ENCODE data around the gene COQ2.
"Not testable (repeated sequence)": the region's sequence is repeated elsewhere in the genome, so short reads cannot be mapped to it uniquely, and the experiment has no call there.

Gene COQ2, protein sequence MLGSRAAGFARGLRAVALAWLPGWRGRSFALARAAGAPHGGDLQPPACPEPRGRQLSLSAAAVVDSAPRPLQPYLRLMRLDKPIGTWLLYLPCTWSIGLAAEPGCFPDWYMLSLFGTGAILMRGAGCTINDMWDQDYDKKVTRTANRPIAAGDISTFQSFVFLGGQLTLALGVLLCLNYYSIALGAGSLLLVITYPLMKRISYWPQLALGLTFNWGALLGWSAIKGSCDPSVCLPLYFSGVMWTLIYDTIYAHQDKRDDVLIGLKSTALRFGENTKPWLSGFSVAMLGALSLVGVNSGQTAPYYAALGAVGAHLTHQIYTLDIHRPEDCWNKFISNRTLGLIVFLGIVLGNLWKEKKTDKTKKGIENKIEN

DNA sequence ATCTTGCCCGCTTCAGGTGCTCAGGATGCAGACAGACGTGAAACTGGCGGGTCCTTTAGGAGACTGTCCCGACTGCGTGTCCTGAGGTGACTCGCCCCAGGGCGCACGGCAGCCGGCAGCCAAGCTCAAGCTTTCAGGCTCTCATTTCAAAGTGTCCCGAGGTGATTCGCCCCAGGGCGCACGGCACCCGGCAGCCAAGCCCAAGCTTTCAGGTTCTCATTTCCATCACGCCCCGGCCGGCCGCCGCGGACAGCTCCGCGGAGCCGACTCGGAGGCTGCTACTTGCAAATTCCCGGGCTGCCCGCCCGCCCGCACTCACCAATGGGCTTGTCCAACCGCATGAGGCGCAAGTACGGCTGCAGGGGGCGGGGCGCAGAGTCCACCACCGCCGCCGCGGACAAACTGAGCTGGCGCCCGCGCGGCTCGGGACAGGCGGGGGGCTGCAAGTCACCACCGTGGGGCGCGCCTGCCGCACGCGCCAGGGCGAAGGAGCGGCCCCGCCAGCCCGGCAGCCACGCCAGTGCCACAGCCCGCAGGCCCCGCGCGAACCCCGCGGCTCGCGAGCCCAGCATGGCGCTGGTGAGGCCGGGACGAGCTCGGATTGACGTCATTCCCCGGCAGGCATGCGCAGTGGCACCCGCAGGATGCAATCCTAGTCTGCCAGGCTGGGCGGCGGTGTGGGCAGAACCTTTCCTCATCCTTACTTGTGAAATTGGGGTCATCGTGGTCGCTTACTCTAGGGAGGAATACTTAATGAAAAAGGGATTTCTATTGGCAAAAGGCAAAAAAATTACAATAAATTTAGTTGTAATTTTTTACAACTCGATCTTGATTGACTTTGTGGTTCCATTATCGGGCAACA lies at the start of gene COQ2:
TSS of gene COQ2 (minus strand) at position 606 of the 862 bp plus-strand sequence. CDS start at position 572, 34 bp downstream.
- DNase-seq = peak; percentile 90

DNA sequence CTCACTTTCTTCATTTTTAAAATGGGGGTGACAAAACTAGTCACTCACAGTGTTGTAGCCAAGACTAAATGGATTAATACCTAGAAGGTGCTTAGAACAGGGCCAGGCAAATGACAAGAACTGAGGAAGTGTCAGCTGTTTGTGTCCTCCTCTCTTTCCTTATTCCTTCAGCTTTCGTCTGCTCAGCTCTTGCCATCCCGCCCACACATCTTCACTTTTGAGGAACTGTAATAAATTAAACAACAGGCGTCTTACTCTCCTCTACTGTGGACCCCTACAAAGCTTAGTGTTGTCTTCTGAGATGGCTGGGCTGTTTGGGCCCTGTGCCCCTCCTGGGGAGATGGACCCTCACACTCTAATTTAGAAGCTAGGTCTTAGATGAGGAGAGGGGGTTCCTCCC lies 47.4 kb upstream of the COQ2 start:
- DNase-seq = no peak

DNA sequence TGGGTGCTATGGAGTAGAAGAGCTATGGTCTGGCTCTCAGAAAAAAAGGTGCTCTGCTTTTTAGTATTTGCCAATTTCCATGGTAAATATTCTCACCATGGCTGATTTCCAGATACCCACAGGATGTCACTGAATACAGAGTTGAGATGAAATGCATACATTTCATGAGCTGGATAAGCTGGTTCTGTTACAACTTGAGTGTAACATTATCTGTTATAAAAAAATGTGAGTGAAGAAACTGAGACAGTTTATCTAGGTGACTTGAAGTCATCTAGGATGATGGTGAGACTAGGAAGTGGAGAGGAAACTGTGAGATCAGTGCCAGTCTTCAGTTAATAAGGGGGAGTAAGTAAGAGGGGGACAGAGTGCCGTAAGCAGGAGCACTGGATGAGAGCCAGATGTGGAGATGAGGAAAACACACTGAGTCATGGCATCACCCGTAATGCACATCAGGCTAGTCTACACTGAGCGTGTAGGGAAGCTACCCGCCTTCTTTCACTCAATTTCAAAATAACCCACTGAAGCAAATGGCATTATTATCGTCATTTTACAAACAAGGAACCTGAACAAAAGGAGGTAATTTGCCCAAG lies 45.0 kb upstream of the COQ2 start:
- DNase-seq = no peak

DNA sequence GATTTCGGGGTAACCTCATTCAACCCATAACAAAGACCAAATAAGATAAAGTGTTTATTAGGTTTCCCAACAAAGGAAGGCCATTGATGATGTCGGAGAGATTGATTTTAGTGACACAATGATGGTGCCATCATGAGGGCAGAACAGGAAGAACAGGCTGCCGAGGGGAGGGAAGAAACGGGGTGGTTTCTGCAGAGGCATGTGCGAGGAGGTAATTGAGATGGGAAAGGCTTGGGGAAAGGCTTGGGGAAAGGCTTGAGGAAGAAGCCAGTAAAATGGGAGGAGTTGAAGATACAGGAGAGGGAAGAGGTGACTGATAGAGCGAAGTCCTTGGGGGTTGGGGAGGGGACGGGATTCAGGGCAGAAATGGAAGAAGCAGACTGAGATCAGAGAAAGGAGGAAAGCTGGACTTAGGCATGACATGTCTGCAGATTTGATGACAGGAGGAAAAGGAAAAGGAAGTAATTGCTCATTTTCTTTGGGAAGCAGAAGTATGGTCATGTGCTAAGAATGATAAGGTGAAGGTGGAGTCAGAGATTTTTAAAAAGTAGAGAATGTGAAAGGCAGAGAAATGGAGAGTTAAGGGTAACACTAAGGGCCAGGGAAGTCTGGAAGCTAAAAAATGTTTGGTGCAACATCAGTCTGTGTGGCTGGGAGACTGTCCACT lies 44.1 kb upstream of the COQ2 start:
- no peak for DNase-seq

DNA sequence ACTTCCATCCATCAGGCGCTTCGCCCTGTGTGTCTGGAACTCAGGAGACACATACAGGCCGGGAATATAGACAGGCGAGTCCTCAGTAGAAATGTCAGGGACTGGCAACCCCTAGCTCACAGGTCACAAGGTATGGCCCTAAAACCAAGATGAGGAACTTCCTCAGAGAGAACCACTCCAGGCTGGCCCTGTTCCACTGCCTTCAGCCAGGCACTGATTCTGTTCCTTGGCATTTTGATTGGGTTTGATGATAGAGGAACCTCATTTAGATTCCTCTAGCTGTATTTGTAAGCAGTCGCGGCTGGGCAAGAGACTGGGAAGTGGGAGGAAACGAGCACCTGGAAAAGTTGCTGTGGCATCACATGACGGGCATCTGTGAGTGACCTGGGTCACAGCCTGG lies 41.9 kb upstream of the COQ2 start:
- no peak for DNase-seq

DNA sequence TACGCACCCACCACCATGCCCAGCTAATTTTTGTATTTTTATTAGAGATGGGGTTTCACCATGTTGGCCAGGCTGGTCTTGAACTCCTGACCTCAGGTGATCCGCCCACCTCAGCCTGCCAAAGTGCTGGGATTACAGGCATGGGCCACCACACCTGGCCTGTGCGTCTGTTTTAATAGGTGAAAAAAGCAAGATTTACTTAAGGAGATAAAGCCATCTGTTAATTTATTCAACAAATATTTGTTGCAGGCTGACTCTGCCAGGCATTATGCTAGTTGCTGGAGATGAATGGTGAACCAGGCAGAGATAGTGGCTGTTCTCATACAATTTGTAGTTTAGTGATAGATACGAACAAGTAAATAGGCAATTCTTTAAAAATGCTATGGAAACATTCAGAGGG lies 40.7 kb upstream of the COQ2 start:
- not testable (repeated sequence) for DNase-seq

DNA sequence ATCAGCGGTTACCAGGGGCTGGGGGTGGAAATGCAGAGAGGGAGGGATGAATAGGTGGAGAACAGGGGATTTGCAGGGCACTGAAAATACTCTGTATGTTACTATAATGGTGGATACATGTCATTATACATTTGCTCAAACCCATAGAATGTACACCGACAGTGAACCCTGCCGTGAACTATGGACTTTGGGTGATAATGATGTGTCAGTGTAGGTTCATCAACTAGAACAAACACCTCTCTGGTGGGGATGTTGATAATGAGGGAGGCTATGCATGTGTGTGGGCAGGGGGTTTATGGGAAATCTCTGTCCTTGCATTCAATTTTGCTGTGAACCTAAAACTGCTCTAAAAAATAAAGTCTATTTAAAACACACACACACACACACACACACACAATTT lies 38.5 kb upstream of the COQ2 start:
- DNase-seq = no peak

DNA sequence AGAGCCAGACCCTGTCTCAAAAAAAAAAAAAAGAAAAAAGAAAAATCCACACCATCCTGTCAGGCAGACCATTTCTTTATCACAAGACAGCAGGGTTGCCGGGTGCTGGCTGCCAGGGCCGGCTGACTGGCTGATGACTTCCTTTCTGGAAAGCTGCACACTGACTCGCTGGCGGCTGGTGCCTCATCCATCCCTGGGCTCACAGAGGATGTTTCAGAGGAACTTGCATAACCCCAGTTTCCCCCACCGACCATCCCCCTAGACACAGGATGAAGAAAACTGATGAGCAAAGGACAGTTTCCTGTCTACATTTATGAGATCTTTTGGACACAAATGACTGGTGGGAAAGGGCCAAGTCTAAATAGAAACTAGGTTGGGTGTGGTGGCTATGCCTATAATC lies 36.0 kb upstream of the COQ2 start:
- DNase-seq = peak; percentile 46

DNA sequence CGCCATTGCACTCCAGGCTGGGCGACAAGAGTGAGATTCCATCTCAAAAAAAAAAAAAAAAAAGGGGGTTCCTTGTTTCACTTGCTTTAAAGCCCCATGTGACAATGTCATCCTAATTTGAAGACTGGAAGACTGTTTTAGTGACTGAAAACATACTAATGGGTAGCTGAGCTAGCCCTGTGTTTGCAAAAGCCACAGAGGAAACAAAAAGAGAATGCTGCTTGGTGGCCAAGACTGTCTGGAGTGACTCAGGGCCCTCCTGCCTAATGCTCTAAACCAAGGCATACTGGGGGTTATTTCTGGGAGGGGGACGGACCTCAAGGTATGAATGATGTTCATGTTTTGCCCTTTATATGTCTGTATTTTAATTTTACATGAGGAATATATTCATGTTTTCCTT lies 34.1 kb upstream of the COQ2 start:
- DNase-seq = no peak

DNA sequence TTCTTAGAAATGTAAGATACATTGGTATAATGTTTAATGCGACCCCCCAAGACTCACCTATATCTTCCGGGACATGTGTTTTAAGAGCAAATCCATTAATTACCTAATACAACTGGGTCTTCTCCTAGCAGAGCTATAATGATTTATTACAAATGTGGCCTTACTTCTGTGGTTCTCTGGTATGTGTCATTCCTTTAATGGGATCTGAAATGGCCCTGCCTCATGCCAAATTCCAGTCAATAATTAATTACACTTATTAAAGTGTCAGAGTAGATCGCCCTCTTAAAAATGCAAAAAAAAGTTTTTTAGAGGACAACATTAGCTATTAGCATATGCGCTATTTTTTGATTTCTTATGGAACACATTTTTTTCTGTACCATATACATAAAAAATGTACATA lies 33.1 kb upstream of the COQ2 start:
- DNase-seq = no peak

DNA sequence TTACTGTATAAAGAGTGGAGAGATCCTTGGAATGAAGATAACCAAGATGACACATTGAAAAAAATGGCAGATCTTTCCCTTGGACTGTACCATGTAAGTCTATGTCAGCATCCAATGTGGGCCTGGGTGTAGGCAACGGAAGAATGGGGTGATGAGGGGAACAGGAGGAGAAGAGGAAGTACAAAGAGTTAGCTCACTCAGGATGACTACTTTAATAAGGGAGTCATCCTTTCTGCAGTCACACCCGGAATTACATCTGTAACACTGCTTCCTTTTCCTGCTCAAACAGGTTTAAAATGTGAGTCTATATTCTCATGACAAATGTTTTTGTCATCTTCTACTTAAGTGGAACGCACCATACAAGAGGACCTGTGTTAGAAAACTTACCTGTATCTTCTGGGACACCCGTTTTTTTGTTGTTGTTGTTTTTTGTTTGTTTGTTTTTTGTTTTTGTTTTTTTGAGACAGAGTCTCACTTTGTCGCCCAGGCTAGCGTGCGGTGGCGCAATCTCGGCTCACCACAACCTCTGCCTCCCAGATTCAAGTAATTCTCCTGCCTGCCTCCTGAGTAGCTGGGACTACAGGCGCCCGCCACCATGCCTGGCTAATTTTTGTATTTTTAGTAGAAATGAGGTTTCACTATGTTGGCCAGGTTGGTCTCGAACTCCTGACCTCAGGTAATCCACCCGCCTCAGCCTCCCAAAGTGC lies 32.0 kb upstream of the COQ2 start:
- peak; percentile 29 for DNase-seq

DNA sequence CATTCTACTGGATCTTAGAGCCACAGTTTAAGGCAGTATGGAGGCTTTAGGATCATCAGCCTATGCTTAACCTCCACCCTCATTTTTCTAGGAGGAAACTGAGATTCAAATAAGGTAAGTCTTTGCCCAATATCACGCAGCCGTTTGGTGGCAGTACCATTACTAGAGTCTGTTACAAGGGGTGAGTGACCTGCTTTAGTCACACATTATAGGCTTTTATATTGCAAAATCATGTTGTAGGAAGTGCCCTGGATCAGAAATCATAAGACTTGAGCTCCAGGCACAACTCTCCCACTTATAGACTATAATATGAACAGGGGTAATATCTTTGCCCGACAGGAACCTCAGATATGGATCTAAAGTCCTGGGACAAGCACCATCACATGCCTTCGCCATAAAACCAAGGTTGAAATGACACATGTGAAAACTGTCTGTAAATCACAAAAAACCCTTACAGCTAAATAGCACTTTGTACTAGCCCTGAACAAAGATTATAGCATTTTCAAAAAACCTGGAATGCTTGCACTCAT lies 30.8 kb upstream of the COQ2 start:
- DNase-seq = no peak

DNA sequence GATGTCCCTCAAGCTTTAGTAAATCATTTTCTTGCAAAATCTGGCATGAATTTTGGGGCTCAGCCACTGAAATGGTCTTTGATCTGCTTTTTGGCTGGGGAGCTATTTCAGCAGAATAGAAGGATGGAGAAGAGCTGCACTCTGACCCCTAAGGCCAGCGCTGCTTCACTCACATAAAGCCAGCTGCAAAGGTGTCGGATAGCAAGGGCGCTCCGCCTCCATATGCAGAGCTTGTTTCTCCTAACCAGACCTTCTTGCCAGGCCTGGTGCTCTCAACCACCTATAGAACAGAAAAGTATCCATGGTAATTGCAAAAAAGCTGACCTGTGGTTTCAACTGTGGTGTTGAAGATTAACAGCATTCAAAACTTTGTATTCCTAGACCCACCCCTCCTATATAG lies 24.1 kb upstream of the COQ2 start:
- no peak for DNase-seq

DNA sequence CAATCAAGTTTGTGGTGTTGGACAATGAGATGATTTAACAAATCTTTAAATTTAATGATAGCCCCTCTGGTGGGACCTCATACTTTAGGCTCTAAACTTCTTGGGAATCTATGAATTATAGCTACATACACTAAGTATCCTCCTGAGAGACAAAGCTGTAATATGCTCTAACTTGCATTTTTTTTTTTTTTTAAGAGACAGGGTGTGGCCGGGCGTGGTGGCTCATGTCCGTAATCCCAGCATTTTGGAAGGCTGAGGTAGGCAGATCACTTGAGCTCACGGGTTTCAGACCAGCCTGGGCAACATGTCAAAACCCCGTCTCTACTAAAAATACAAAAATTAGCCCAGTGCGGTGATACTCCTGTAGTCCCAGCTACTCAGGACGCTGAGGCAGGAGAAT lies 23.3 kb upstream of the COQ2 start:
- DNase-seq = no peak

DNA sequence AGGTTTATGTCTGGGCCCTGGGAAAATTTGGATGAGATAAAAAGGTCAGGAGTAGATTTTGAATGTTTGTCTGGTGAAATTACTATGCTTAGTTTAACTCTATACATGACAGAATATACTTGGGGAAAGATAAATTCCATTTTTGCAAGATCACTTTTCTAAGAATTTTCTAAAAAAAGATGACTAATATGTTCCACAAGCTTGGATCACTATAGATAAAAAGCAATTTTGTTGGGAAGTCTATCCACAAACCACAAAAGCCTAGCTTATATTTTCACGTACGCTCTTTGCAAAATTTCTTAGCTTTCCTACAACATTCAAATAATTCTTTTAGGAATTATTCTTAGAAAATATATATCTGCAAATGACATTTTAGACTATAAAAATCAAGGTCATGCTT lies 20.6 kb upstream of the COQ2 start:
- DNase-seq = no peak

DNA sequence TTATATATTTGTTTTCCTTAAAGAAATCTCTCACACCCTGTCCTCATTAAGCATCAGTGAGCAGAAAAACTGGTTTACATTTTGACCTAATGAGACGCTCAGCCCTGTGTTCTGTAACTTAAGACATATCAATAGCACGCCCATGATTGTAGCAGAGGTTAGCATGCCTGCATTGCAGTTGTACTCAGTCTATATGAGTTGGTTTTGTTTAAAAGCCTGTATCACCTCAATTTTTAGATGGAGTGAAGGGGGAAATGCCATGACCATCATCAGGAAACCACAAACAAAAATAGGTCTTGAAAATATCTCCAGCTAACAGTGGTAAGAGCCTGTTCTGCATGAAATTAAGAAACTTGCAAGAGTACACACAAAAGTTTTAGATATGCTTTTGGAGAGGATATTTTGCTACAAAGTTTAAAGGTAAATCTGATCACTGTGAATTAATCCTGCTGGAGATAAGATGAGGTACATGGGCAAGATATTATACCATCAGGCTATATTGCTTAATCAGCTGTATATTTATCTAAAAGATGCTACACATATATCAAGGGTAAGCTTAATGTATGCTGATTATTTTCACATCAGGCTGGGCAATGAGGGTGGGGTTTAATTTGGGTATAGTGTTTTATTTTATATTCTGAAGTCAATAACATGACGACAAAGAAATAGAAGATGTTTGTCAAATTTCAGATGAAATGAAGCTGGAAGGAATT lies 13.1 kb upstream of the COQ2 start:
- no peak for DNase-seq

DNA sequence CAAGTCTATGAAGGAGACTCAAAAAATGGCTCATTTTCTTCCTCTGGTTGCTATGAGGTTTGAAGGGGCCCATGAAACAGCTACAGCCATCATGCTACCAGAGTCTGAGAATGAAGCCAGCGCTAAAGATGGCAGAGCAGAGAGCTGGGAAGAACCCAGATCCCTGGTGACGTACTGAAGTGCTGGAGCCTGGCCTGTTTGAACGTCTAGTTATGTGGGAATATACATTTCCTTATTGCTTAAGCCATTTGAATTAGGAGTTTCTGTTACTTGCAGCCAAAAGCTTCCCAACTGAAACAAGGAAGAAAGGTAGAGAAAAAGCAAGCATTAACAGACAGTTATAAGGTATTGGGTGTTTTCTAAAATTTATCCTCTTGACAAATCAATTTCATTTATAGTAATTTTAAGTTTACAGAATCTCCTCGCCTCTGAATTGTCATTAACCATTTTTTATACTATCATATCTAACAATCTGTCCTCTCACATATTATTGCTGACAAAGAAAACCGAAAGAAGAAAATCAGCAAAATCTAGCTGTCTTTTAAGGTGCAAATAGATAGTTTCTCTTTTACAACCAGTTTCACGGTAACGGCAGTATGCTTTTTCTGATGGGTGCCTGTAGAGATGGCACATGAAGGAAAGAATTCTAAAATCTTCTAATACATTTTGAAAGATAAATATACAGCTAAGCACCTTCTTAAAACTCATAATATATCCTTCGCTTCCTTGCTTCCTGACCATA lies 8.9 kb upstream of the COQ2 start:
- no peak for DNase-seq

DNA sequence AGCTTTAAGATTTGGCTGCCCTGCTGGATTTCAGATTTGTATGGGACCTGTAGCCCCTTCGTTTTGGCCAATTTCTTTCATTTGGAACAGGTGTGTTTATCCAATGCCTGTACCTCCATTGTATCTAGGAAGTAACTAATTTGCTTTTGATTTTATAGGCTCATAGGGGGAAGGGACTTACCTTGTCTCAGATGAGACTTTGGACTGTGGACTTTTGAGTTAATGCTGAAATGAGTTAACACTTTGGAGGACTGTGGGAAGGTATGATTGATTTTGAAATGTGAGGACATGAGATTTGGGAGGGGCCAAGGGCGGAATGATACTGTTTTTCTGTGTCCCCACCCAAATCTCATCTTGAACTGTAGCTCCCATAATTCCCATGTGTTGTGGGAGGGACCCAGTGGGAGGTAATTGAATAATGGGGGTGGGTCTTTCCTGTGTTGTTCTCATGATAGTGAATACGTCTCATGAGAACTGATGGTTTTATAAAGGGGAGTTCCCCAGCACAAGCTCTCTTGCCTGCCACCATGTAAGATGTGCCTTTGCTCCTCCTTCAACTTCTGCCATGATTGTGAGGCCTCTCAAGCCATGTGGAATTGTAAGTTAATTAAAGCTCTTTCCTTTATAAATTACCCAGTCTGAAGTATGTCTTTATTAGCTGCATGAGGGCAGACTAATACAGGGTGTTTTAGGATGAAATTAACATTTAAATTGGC lies 5.6 kb upstream of the COQ2 start:
- not testable (repeated sequence) for DNase-seq

DNA sequence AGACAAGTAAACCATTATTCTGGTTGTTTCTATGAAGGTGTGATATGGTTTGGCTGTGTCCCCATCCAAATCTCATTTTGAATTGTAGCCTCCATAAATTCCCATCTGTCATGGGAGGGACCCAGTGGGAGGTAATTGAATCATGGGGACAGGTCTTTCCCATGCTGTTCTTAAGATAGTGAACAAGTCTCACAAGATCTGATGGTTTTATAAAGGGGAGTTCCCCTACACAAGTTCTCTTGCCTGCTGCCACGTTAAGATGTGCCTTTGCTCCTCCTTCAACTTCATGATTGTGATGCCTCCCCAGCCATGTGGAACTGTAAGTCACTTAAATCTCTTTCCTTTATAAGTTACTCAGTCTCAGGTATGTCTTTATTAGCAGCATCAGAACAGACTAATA lies 3.8 kb upstream of the COQ2 start:
- DNase-seq = not testable (repeated sequence)

DNA sequence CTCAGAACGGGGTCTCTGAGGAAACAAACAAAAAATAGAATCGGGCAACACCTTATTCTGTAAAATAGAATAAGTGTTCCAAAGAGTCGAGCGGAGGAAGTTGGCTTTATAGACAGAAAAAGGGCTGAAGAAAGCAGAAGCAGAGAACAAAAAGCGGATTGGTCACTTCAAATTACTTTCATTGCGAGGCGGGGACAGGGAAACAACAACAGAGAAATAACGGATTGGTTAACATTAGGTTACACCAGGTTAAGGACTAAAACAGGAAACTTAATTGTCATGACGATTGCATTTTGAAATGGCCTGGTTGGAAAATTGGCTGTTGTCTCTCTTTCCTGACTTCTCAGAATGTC lies 433 bp upstream of the COQ2 start:
- no peak for DNase-seq

Measured in NCI-H226 (cell line).